Fibroblast of peridontal ligament (primary cell): ENCODE measurements around the gene FGF1.

Experiments used
- DNase-seq: peaks from one replicate; pipeline ENCODE4 v3.0.0-alpha.2; 2010; ENCODE audit errors: extremely low read depth

Gene FGF1

GRCh38 chr5:142685418-142686209 is at the start of gene FGF1:
Gene FGF1 (minus strand): TSS chr5:142686090. CDS start chr5:142614127, 71,963 bp downstream.
- DNase-seq = peak; percentile 45

- no peak for DNase-seq
These were observed 41.8 kb upstream of the FGF1 start for GRCh38 chr5:142727735-142728047.

GRCh38 chr5:142726188-142726731 is 40.4 kb upstream of the FGF1 start:
- DNase-seq = peak; percentile 98

GRCh38 chr5:142725231-142726187 is 39.6 kb upstream of the FGF1 start:
- no peak for DNase-seq

- DNase-seq = no peak
These were observed 38.9 kb upstream of the FGF1 start for GRCh38 chr5:142724821-142725220.

- DNase-seq = no peak
These were observed 37.0 kb upstream of the FGF1 start for GRCh38 chr5:142722896-142723295.

- DNase-seq = no peak
These were observed 36.3 kb upstream of the FGF1 start for GRCh38 chr5:142722146-142722545.

GRCh38 chr5:142720641-142721271 is 34.9 kb upstream of the FGF1 start:
- DNase-seq = no peak

- no peak for DNase-seq
These were observed 34.0 kb upstream of the FGF1 start for GRCh38 chr5:142719836-142720370.

GRCh38 chr5:142717582-142718215 is 31.8 kb upstream of the FGF1 start:
- peak; percentile 79 for DNase-seq

GRCh38 chr5:142716963-142717362 is 31.1 kb upstream of the FGF1 start:
- peak; percentile 59 for DNase-seq

GRCh38 chr5:142715291-142715690 is 29.4 kb upstream of the FGF1 start:
- DNase-seq = no peak

GRCh38 chr5:142713121-142713706 is 27.3 kb upstream of the FGF1 start:
- peak; percentile 86 for DNase-seq

- DNase-seq = no peak
These were observed 17.3 kb upstream of the FGF1 start for GRCh38 chr5:142703153-142703552.

GRCh38 chr5:142701673-142702311 is 15.9 kb upstream of the FGF1 start:
- DNase-seq = no peak

- no peak for DNase-seq
These were observed 14.7 kb upstream of the FGF1 start for GRCh38 chr5:142700566-142700965.

GRCh38 chr5:142699184-142699720 is 13.4 kb upstream of the FGF1 start:
- peak; percentile 93 for DNase-seq

- DNase-seq = no peak
These were observed 12.7 kb upstream of the FGF1 start for GRCh38 chr5:142698447-142699183.
